GM18867 (cell line): ENCODE results near the gene CDK5RAP1.

Experiments used
- ATAC-seq: cut with Tn5 transposase; IDR thresholded peaks from one replicate; pipeline ENCODE4 v1.9.1; 2021; ENCODE audit warnings: mild to moderate bottlenecking, moderate library complexity; ENCODE audit not compliant: unreplicated experiment

CDK5RAP1 gene

DNA sequence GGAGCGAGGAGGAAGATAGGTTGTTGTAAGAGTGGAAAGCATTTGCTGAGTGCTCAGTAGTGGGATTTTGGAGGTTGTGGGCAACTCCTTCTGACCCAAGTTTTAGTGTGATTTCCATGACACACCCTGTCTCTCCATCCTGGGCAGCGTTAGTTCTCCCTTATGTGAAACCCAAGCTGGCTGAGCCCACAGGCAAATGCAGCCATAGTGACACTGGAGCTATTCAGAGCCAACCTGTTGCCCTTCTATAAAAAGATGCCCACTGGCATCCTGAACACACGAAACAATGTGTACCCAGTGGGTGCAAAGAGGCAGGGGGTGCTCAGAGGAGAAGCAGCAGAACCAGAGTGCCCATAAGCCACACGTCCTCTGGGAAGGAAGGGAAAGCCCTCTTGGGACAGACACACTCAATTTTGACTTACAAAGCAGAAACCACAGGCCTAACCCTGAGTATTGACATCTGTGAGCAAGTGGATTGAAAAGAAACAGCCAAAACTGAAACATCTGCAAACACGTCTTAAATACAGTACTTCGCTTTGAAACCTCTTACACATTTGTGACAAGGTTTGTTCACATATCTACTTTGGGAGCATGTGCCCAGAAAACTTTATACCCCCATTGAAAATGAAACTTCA, 63.7 kb downstream of the CDK5RAP1 start:
- no peak for ATAC-seq

DNA sequence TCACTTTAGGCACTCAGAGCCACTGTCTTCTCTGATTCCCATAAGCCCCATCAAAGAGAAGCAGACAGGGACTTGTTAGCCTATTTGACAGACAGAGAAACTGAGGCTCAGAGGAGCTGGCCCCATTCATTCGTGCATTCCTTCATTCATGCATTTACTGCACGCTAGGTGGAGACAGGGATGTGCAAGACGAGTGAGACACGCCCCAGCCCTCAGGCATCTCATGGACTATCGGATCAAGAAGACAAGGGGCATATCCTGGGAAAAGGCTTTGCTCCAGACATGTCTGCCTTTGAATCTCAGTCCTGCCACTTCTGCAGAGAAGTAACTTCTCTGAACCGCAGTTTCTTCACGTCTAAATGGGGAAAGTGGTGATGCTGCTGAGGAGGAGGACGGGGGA, 64.2 kb downstream of the CDK5RAP1 start:
- ATAC-seq: no peak

DNA sequence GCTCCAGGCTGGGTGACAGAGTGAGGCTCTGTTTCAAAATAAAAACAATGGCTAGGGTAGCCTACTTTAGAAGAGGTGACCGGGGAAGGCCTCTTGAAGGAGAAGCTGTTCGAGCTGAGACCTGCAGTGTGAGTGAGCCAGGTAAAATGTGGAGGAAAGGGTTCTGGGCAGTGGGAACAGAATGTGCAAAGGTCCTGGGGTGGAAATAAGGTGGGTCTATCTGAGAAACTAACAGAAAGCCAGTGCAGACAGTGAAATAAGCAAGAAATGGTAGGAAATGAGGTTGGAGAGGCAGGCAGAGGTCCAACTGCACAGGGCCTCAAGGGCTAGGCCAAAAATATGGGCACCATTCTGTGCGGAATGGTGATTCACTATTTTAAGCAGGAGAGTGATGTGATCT, 64.9 kb downstream of the CDK5RAP1 start:
- ATAC-seq: no peak

DNA sequence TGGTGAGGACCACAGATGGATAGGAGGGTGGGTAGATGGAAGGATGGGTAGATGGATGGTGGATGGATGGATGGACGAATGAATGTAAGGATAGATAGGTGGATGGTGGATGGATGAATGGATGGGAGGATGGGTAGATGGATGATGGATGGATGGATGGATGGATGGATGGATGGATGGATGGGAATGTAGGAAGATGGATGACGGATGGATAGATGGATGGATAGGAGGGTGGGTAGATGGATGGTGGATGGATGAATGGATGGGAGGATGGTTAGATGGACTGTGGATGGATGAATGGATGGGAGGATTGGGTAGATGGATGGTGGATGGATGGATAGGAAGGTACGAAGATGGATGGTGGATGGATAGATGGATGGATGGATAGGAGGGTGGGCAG, 67.2 kb downstream of the CDK5RAP1 start:
- no peak for ATAC-seq

DNA sequence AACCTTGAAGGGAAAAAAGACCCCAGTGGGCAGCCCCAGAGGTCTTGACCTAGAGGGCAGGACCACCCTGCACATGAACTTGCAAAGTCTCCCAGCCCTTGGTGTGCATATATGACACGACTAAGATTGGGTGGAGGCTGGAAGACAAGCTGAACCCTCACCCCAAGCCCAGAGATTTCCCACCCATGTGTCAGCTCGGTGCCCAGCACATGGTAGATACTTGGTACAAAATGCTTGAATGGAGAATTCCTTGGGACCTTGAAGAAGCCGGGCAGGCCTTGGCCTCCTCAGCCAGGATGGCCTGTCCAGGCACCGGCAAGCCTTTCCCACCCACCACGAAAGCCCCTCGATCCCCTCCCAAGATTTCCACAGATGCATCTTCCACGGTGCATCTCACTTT, 67.7 kb downstream of the CDK5RAP1 start:
- no peak for ATAC-seq

DNA sequence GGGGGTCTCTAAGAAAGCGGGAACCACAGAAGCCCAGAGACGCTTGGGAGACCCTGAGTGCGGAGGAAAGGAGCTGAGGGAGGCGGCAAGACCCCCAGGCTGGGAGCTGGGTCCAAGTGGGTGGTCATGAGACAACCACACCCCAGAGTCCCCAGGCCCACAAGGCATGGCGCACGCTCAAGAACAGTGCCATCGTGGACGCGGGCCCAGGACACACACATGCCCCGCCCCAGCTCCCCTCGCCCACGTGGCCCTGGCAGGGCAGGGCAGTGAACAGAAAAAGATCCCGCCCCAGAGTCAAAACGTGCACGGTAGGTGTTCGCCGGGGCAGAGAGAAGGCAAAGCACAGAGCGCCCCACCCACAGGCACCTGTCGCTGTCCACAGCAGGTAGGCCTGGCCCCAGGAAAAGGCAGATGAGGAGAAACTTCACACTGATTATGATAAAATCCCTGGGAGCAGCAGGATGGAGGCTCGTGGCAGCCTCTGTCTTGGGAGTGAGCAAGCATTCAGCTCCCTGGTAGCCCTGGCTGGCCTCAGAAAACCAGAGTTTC, 68.3 kb downstream of the CDK5RAP1 start:
- no peak for ATAC-seq

DNA sequence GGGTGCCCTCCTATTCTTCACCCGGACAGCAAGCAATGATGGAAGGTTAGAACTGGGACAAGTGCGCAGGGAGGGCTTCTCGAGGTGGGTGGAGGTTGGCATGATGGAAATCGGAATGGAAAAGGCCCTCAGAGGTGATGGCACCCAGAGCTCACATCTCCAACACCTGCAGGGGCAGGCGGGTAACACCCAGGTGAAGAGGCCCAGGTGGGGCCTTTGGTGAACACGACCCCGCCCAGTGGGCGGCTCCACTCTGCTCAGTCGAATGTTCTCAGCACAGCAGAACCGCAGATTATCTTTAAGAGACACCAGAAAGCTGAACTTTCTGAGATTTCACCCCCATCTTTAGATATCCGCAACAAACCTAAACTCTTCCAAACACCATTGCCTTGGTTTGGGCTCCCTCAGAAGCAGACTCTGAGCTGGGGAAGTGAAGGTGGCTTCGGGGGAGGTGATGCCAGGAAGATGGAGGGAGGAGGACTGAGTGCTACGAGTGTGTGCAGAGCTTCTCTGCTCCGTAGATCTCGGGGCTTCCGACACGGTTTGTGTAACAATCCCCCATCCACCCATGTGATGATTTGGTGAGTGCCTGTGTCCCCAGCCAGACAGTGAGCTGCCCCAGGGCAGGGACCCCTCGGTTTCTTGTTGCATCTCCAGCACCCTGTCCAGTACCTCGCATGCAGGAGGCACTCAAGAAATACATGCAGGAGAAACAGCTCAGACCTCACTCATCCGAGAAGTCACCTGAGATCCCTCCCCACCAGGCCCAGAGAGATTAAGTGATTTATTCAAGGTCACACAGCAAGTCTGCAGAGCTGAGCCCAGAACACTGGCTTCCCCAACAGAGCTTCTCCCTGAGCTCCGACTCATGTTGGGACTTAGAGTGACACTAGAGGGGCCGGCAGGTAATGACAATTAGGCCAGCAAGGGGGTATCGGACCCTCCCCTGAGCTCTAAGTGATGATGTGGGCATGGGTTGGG, 72.9 kb downstream of the CDK5RAP1 start:
- no peak for ATAC-seq

DNA sequence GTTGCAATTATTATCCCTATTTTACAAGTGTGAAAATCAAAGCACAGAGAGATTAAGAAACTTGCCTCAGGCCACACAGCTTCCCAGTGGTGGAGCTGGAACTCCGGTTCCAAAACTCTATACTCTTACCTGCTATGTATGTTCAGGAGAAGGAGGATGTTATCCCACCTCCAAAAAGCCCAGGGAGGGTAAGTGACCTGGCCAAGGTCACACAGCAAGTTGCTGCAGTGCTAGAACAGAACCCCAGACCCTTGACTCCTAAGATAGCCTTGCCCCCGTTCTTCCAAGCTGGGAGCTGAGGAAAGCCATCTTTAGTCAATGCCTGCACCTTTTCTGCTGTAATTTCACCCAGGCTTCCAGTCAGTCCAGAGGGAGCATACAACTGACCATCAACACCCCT, 76.0 kb downstream of the CDK5RAP1 start:
- ATAC-seq: no peak

DNA sequence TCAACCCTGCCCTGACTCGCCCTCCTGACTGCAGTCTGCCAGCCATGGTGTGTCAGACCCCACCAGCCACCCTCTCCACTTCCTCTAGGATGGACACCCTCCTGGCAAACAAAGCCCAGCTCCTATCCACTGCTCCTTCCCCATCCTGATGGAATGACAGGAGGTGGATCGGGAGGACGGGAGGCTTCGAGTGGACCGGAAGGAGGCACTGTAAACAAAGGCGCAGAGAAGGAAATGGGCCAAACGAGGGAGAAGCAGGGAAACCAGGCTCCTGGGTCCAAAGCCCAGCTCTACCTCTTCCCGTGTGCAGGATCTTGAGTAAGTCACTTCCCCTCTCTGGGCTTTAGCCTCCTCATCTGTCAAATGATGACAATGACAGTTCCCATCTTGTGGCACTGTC, 78.1 kb downstream of the CDK5RAP1 start:
- ATAC-seq: no peak

DNA sequence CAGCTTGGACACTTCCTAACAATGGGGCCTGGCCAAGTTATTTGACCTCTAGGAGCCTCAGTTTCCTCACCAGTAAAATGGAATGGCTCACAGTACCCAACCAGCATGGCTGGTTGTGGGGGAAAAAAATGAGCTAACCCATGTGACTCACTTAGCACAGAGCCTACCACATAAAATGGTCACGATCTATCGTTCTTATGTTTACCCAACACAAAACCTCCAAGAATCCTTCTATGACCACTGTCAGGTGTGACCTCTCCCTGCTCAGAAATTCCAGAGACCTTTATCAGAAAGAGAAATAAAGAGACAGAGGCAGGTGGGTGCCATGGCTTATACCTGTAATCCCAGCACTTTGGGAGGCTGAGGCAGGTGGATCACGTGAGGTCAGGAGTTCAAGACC, 78.9 kb downstream of the CDK5RAP1 start:
- ATAC-seq: no peak

DNA sequence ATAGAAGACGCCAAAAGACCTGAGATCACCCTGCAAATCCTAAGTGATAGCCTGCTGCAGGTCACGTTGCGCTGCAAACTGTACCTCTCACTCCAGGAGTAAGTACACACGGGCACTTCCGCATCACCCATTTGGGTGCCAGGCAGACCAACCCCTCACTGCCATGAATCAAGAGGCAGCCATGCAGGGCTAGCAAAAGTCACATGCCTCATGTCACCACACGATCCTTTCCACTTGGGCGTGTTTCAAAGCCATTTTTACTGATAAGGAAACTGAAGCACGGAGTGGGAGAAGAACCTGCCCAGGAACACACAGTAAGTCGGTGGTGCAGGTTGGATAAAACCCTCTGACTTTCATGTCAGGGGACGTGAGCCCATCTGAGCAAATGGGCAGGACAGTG, 81.3 kb downstream of the CDK5RAP1 start:
- ATAC-seq: no peak

DNA sequence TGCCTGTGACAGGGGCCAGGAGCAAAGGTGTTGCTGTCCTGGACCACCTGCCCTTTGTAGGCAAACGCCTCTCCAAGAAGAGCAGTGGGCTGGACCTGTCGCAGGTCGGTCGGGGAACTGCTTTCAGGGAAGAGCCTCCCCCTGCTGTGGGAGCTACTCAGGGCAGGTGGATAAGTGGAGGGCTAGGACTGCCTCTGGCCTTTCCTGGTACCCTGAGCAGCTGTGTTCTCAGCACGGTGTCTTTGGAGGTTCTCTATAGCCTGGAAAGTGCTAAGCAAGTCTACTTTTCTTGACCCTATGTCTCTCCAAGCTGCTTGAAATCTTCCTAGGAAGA, 83.3 kb downstream of the CDK5RAP1 start:
- ATAC-seq: no peak

DNA sequence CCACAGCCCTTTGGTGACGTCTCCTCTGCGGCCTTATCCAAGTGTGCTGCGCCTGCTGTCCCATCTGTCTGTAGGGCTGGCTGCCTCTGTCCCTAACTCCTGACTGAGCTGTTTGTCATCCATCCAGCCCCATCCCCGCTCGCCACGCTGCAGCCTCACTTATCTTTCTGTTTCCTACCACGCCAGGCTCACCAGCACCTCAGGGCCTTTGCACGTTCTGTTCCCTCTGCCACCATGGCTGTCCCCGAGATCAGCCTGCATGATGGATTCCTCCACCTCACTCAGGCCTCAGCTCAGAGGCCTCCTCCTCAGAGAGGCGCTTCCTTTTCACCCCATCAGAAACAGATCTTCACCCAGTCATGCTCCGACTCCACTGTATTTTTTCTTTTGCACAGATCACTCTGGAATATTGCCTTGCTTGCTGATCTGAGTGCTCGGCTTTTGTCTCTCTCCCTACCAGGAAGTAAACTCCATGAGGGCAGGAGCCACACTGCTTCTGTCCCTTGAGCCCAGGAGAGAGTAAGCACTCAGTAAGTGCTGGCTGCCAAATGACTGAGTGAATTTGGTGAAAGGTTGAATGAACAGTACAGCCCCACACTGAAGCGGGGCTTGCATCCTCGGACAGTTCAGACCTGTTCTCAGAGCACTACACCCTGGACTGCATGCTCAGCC, 83.8 kb downstream of the CDK5RAP1 start:
- ATAC-seq: no peak

DNA sequence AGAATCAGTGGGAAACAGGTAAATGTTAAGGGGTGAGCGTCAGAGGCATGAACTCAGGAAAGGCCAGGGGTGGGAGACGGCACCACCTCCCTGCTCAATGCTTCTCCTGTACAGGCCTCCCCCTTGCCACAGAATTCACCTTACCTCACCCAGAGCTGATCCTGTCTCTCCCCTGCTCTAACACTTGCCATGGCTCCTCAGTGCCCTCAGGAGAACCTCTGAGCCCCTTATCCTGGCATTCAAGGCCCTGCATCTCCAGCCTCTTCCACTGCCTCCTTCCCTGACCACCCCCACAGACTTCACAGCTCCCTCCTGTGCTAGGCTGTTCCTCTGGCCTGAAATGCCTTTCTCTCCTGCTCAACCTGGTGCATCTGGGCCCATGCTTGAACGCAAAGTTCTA, 84.4 kb downstream of the CDK5RAP1 start:
- ATAC-seq: no peak

DNA sequence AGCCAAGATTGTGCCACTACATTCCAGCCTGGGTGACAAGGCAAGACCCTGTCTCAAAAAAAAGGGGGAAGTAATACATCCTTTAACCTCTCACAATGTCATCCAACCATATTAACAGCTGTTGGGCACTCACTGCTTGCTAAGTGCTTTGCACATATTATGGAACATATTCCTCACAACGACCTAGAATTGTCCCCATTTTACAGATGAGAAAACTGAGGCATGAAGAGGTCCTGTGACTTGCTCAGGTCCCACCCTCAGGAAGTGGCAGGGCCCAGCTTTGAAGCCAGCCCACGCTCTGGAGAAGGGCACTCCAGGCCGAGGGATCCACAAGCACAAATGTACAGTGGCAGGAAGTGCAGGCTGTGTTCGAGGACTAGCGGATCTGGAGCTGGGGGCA, 85.0 kb downstream of the CDK5RAP1 start:
- ATAC-seq: no peak

DNA sequence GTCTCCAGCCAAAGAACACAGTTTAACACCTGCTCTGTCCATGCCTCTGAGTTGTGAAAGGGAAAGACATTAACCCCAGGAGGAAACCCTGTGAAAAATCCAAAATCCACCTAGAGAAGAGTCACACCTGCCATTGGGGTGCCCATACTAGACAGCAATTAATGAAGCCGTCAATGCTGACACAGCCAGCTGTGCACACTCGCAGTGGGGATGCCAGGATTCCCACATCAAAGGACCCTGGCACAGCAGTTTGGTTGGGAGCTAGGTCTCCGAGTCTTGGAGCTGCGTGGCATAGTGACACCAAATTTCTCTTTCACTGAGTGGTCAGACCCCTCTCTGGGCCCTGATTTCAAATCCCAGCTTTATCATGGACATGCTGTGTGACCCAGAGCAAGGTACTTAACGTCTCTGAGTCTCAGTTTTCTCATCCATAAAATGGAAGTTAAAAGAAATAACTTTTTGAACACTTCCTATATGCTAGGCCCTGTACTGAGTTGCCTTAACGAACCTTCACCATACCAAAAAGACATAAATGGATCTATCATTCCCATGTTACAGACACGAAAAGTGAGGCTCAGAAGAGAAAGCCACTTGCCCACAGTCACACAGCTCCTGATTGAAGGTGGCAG, 87.5 kb downstream of the CDK5RAP1 start:
- ATAC-seq: no peak

DNA sequence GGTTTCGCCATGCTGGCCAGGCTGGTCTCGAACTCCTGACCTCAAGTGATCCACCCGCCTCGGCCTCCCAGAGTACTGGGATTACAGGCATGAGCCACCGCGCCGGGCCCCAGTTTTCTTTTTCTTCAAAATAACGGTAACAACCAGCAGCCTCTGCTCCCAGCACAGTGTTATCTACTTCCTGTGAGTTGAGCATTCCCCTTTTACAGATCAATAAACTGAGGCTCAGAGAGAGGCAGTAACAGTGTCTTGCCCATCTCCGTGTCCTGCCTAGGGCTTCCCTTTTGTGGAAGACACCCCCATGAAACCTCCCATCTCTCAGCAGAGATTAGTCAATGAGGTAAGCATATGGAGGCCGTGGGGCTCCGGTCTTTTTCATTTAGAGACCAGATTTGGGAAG, 88.7 kb downstream of the CDK5RAP1 start:
- no peak for ATAC-seq

DNA sequence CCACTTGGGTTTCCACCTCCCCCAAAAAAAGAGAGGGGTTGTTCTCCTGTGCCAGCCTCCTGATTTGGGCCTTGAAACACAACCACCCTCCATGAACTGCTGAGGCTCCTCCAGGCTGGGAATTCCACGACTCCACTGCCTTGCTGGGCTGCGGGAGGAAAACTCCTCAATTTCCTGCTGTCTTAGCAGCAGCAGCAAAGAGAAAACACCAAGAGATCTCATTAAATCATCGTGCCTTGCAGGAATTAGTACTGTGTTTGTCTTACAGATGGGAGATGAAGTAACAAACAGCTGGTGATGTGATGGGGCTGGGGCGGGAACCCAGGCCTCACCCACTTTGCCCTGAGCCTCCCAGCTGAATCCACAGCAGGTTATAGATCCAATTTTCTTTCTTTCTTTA, 89.3 kb downstream of the CDK5RAP1 start:
- no peak for ATAC-seq

DNA sequence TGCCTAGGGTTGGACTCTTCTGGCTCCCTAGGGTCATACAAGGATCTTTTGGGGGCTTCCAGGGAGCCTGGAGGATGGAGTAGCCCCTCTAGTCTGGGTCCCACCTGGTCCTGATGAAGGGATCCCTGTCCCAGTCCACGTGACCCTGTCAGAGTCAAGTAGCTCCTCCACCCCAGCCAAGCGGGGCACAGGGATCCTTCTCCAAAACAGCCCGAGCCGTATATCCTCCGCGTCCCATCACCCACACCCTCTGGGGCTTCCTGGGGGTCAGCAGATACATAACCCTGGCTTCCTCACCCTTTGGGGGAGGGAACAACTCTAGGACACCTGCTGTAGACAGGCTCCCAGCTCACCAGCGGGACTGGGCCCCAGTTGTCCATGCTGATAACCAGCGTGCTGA, 90.3 kb downstream of the CDK5RAP1 start:
- no peak for ATAC-seq

DNA sequence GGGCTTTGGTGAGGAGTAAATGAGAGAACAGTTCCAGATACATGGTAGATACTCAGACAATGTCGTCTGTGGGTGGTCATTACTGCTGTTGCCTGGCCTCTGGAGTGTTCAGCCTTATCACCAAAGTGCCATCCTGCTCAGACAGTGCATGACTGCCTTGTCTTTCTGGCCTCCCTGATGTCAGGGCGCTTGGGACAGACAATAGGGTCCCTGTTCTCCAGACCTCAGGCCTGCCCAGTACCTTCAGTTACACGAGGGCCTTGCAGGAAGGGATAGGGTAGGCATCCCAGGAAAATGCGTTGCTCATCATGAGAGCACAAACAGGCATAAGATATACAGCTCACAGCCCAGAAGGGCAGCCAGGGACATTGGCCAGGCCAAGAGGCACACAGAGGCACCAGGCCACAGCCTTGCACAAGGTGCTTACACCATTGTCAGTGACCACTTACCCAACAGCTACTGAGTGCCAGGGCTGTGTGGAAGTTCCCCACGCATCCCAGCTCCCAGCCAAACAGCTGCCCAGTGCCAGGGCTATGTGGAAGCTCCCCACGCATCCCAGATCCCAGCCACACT, 90.9 kb downstream of the CDK5RAP1 start:
- no peak for ATAC-seq

DNA sequence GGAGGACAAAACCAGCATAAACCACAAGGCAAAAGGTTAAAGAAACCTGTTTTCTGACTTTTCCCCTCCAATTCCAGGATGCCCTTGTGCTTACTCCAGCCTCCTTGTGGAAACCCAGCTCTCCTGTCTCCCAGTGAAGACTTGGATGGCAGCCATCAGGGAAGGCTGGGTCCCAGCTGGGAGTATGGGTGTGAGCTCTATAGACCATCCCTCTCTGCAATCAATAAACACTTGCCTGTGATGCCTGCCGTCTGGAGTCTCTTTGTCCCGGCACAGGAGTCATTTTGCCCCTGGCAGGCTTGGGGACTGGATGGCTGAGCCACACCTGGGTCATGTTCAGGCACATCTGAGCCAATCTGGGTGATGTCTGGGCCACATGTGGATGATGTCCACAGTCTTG, 91.7 kb downstream of the CDK5RAP1 start:
- ATAC-seq: no peak
